ENCODE measurements around the gene TRIM24. TPM values are rescaled to one million over a fixed set of nuclear protein-coding genes. Genes with fewer than 3 reads are reported as not detected.

Gene TRIM24
- total RNA-seq, 1 experiment from 2014 or later: 29.8 TPM

GRCh38 chr7:138513344-138513871 is 53.3 kb downstream of the TRIM24 start:
- intact Hi-C loops (cut with micrococcal nuclease; ENCODE audit: unreplicated experiment): no loop called here
- BruUV-seq (replicated peaks): no TSS peak
- Mint-ChIP-seq H3K36me3 (ENCODE audit: insufficient read depth, unreplicated experiment) (peaks cover 26% of the 10 kb centered on the region), H3K4me3 (ENCODE audit: low read depth, unreplicated experiment) (no peak overlapping the region), H3K9me3 (ENCODE audit: low read depth, unreplicated experiment) (no peaks in the 10 kb centered on the region), H3K4me1 (ENCODE audit: low read depth, unreplicated experiment) (peaks cover 8% of the 10 kb centered on the region), H3K27ac (ENCODE audit: unreplicated experiment) (no peak overlapping the region), H3K27me3 (ENCODE audit: unreplicated experiment) (no peaks in the 10 kb centered on the region)
- CTCF ChIA-PET: no interaction called here
- no peak for TF ChIP-seq CTCF (IDR thresholded peaks at IDR 0.05; ENCODE audit: unreplicated experiment)
- no peak for DNase-seq

- TF ChIP-seq CTCF (IDR thresholded peaks at IDR 0.05; ENCODE audit: unreplicated experiment): no peak
- H3K27ac Mint-ChIP-seq (ENCODE audit: unreplicated experiment): no peak overlapping the region
- intact Hi-C loops (cut with micrococcal nuclease; ENCODE audit: unreplicated experiment): no loop called here
- DNase-seq: no peak
- peaks cover 27% of the 10 kb centered on the region for H3K36me3 Mint-ChIP-seq (ENCODE audit: insufficient read depth, unreplicated experiment)
- peaks cover 2% of the 10 kb centered on the region for H3K9me3 Mint-ChIP-seq (ENCODE audit: low read depth, unreplicated experiment)
- no peaks in the 10 kb centered on the region for H3K27me3 Mint-ChIP-seq (ENCODE audit: unreplicated experiment)
- H3K4me3 Mint-ChIP-seq (ENCODE audit: low read depth, unreplicated experiment): no peak overlapping the region
- H3K4me1 Mint-ChIP-seq (ENCODE audit: low read depth, unreplicated experiment): peaks cover 8% of the 10 kb centered on the region
- BruUV-seq (replicated peaks): no TSS peak
- CTCF ChIA-PET: no interaction called here
Observed at GRCh38 chr7:138514044-138514443, 54.0 kb downstream of the TRIM24 start.

GRCh38 chr7:138515001-138515528 is 55.0 kb downstream of the TRIM24 start:
- no peak overlapping the region for H3K27ac Mint-ChIP-seq (ENCODE audit: unreplicated experiment)
- no peaks in the 10 kb centered on the region for H3K27me3 Mint-ChIP-seq (ENCODE audit: unreplicated experiment)
- CTCF ChIA-PET: no interaction called here

GRCh38 chr7:138519061-138519798 is 59.2 kb downstream of the TRIM24 start:
- TF ChIP-seq CTCF (IDR thresholded peaks at IDR 0.05; ENCODE audit: unreplicated experiment): no peak
- CTCF ChIA-PET: no interaction called here
- H3K27me3 Mint-ChIP-seq (ENCODE audit: unreplicated experiment): no peaks in the 10 kb centered on the region
- intact Hi-C loops (cut with micrococcal nuclease; ENCODE audit: unreplicated experiment): no loop called here
- H3K4me3 Mint-ChIP-seq (ENCODE audit: low read depth, unreplicated experiment): no peak overlapping the region
- H3K36me3 Mint-ChIP-seq (ENCODE audit: insufficient read depth, unreplicated experiment): peaks cover 22% of the 10 kb centered on the region
- H3K4me1 Mint-ChIP-seq (ENCODE audit: low read depth, unreplicated experiment): peaks cover 6% of the 10 kb centered on the region
- peaks cover 8% of the 10 kb centered on the region for H3K9me3 Mint-ChIP-seq (ENCODE audit: low read depth, unreplicated experiment)
- DNase-seq: no peak
- no peak overlapping the region for H3K27ac Mint-ChIP-seq (ENCODE audit: unreplicated experiment)
- BruUV-seq (replicated peaks): no TSS peak

More at GRCh38 chr7:138515001-138515528, 55.0 kb downstream of the TRIM24 start:
- DNase-seq: no peak
- Mint-ChIP-seq H3K4me3 (ENCODE audit: low read depth, unreplicated experiment) (no peak overlapping the region), H3K36me3 (ENCODE audit: insufficient read depth, unreplicated experiment) (peaks cover 27% of the 10 kb centered on the region), H3K4me1 (ENCODE audit: low read depth, unreplicated experiment) (peaks cover 8% of the 10 kb centered on the region), H3K9me3 (ENCODE audit: low read depth, unreplicated experiment) (peaks cover 2% of the 10 kb centered on the region)
- no peak for TF ChIP-seq CTCF (IDR thresholded peaks at IDR 0.05; ENCODE audit: unreplicated experiment)
- no TSS peak for BruUV-seq (replicated peaks)
- intact Hi-C loops (cut with micrococcal nuclease; ENCODE audit: unreplicated experiment): no loop called here
